KOPT-K1 (cell line): ENCODE results near the gene SLC9A9.
"Not testable (repeated sequence)": the region's sequence is repeated elsewhere in the genome, so short reads cannot be mapped to it uniquely, and the experiment has no call there.

ENCODE experiments used
- H3K27ac ChIP-seq: fragments of 200-600 bp; sonication (generic); 2 replicates; pipeline ENCODE4 v1.5.1; 2016; ENCODE audit warnings: antibody characterized with exemption, mild to moderate bottlenecking, low read depth, low read length; ENCODE audit not compliant: poor library complexity, severe bottlenecking
- H3K36me3 ChIP-seq: fragments of 200-600 bp; sonication (generic); 2 replicates; pipeline ENCODE4 v1.5.1; 2017; ENCODE audit warnings: antibody characterized with exemption, mild to moderate bottlenecking, low read length, moderate library complexity; ENCODE audit not compliant: insufficient read depth
- H3K9me3 ChIP-seq: fragments of 200-600 bp; sonication (generic); 2 replicates; pipeline ENCODE4 v1.5.1; 2017; ENCODE audit warnings: antibody characterized with exemption, low read length, mild to moderate bottlenecking; ENCODE audit not compliant: insufficient read depth, poor library complexity, severe bottlenecking

Gene SLC9A9

GRCh38 chr3:143301031-143301901 lies 547.0 kb downstream of the SLC9A9 start:
- H3K9me3 ChIP-seq, result no peaks in the 10 kb centered on the region
- peak overlapping the region; percentile 15 for H3K27ac ChIP-seq
- H3K36me3 ChIP-seq, result no peaks in the 10 kb centered on the region

- no peaks in the 10 kb centered on the region for H3K9me3 ChIP-seq
- peak overlapping the region; percentile 39 for H3K27ac ChIP-seq
- H3K36me3 ChIP-seq, result no peaks in the 10 kb centered on the region
Measured at GRCh38 chr3:143298886-143299535, 549.3 kb downstream of the SLC9A9 start.

GRCh38 chr3:143298380-143298779 lies 549.9 kb downstream of the SLC9A9 start:
- peak overlapping the region; percentile 39 for H3K27ac ChIP-seq

GRCh38 chr3:143295201-143296080 lies 552.8 kb downstream of the SLC9A9 start:
- Histone ChIP-seq H3K27ac (peak overlapping the region; percentile 67), H3K9me3 (no peaks in the 10 kb centered on the region), H3K36me3 (no peaks in the 10 kb centered on the region)

More at GRCh38 chr3:143298380-143298779, 549.9 kb downstream of the SLC9A9 start:
- Histone ChIP-seq H3K9me3 (no peaks in the 10 kb centered on the region), H3K36me3 (no peaks in the 10 kb centered on the region)

GRCh38 chr3:143294188-143294587 lies 554.1 kb downstream of the SLC9A9 start:
- H3K27ac ChIP-seq, result peak overlapping the region; percentile 67
- H3K36me3 ChIP-seq, result no peaks in the 10 kb centered on the region
- no peaks in the 10 kb centered on the region for H3K9me3 ChIP-seq

- no peak overlapping the region for H3K27ac ChIP-seq
- no peaks in the 10 kb centered on the region for H3K36me3 ChIP-seq
- no peaks in the 10 kb centered on the region for H3K9me3 ChIP-seq
Measured at GRCh38 chr3:143291836-143292447, 556.3 kb downstream of the SLC9A9 start.

- Histone ChIP-seq H3K27ac (no peak overlapping the region), H3K36me3 (no peaks in the 10 kb centered on the region), H3K9me3 (no peaks in the 10 kb centered on the region)
Measured at GRCh38 chr3:143288944-143289343, 559.3 kb downstream of the SLC9A9 start.

- no peaks in the 10 kb centered on the region for H3K9me3 ChIP-seq
- H3K27ac ChIP-seq, result no peak overlapping the region
- no peaks in the 10 kb centered on the region for H3K36me3 ChIP-seq
Measured at GRCh38 chr3:143287403-143287802, 560.9 kb downstream of the SLC9A9 start.

GRCh38 chr3:143286392-143287010 lies 561.8 kb downstream of the SLC9A9 start:
- no peaks in the 10 kb centered on the region for H3K36me3 ChIP-seq
- no peaks in the 10 kb centered on the region for H3K9me3 ChIP-seq
- no peak overlapping the region for H3K27ac ChIP-seq

- Histone ChIP-seq H3K36me3 (no peaks in the 10 kb centered on the region), H3K9me3 (no peaks in the 10 kb centered on the region), H3K27ac (no peak overlapping the region)
Measured at GRCh38 chr3:143283432-143284128, 564.7 kb downstream of the SLC9A9 start.

- Histone ChIP-seq H3K9me3 (no peaks in the 10 kb centered on the region), H3K27ac (no peak overlapping the region), H3K36me3 (no peaks in the 10 kb centered on the region)
Measured at GRCh38 chr3:143280984-143281383, 567.3 kb downstream of the SLC9A9 start.

- H3K9me3 ChIP-seq, H3K27ac ChIP-seq, H3K36me3 ChIP-seq: not testable (repeated sequence)
Measured at GRCh38 chr3:143279567-143279966, 568.7 kb downstream of the SLC9A9 start.

GRCh38 chr3:143278721-143279120 lies 569.5 kb downstream of the SLC9A9 start:
- H3K9me3 ChIP-seq, result no peaks in the 10 kb centered on the region
- no peaks in the 10 kb centered on the region for H3K36me3 ChIP-seq
- peak overlapping the region; percentile 30 for H3K27ac ChIP-seq

GRCh38 chr3:143277531-143277930 lies 570.7 kb downstream of the SLC9A9 start:
- H3K27ac ChIP-seq, result peak overlapping the region; percentile 19
- H3K36me3 ChIP-seq, result no peaks in the 10 kb centered on the region
- H3K9me3 ChIP-seq, result no peaks in the 10 kb centered on the region
